ENCODE results near the gene DAZL. TPM values are rescaled to one million over a fixed set of nuclear protein-coding genes. Genes with fewer than 3 reads are reported as not detected.

Gene DAZL
- total and polyA plus RNA-seq, 9 of the 15 experiments (the other 6 are each of a cell fraction or from before 2014, with no cell fraction given) = not detected

- TF ChIP-seq ATF3 (IDR thresholded peaks at IDR 0.05) = peak; percentile 94
- 0 out of 2 replicates have a peak, but pooled peaks have one; percentile 67 for TF ChIP-seq ATF3 (CRISPR knock-in tag; conservative IDR thresholded peaks at IDR 0.05)
- no peak for TF ChIP-seq SIX5 (IDR thresholded peaks at IDR 0.05; ENCODE audit: borderline replicate concordance in 1 of 2, insufficient read depth in 1 of 2, low read depth in 1 of 2, low read length in 2 of 2)
- TF ChIP-seq SP1 (CRISPR knock-in tag; IDR thresholded peaks at IDR 0.05) = peak; percentile 34; the same call in 1 of the 2 replicates
- no peak for TF ChIP-seq NRF1 (conservative IDR thresholded peaks at IDR 0.05 in 1 of 2, IDR thresholded peaks at IDR 0.05 in 1 of 2)
- TF ChIP-seq ZBTB26 (CRISPR knock-in tag; IDR thresholded peaks at IDR 0.05) = no peak
- no peak for TF ChIP-seq MTA1 (IDR thresholded peaks at IDR 0.05; ENCODE audit: borderline replicate concordance)
- peak; percentile 70 for TF ChIP-seq CREM (IDR thresholded peaks at IDR 0.05; ENCODE audit: low read depth)
- TF ChIP-seq MAZ (CRISPR knock-in tag; conservative IDR thresholded peaks at IDR 0.05 in 1 of 2, IDR thresholded peaks at IDR 0.05 in 1 of 2) = peak in 1 of 2 experiments; percentile 47; a peak in 1 of 4 replicates
- 0 out of 4 replicates have a peak, but pooled peaks of 1 of the 2 experiments have one; percentile 58 for TF ChIP-seq RCOR1 (IDR thresholded peaks at IDR 0.05; ENCODE audit: borderline replicate concordance in 1 of 2, low read depth in 2 of 2, low read length in 2 of 2)
- TF ChIP-seq HDGF (IDR thresholded peaks at IDR 0.05) = 0 out of 2 replicates have a peak, but pooled peaks have one; percentile 43
- peak; percentile 59 for TF ChIP-seq HDAC3 (IDR thresholded peaks at IDR 0.05; ENCODE audit: borderline replicate concordance, partially characterized antibody)
- TF ChIP-seq SMC3 (conservative IDR thresholded peaks at IDR 0.05; ENCODE audit: insufficient read depth, low read depth, low read length) = peak; percentile 91
- peak; percentile 38 for TF ChIP-seq MEIS2 (IDR thresholded peaks at IDR 0.05; ENCODE audit: partially characterized antibody)
- TF ChIP-seq SNAPC5 (CRISPR knock-in tag; IDR thresholded peaks at IDR 0.05) = no peak
- no peak for TF ChIP-seq CEBPZ (IDR thresholded peaks at IDR 0.05; ENCODE audit: borderline replicate concordance, low read depth, low read length)
- TF ChIP-seq CC2D1A (IDR thresholded peaks at IDR 0.05) = 0 out of 2 replicates have a peak, but pooled peaks have one; percentile 19
- TF ChIP-seq PRMT5 (CRISPR knock-in tag; IDR thresholded peaks at IDR 0.05) = no peak
- TF ChIP-seq ARID1B (IDR thresholded peaks at IDR 0.05) = peak; percentile 50
- peak; percentile 99 for TF ChIP-seq ATF4 (CRISPR knock-in tag; IDR thresholded peaks at IDR 0.05)
Observed at GRCh38 chr3:16550676-16551341, 54.4 kb downstream of the DAZL start (continued).
